Hepatocyte (in vitro differentiated cells): ENCODE data around the gene AK6.
"Not testable (repeated sequence)": the region's sequence is repeated elsewhere in the genome, so short reads cannot be mapped to it uniquely, and the experiment has no call there.

Source experiments
- CTCF ChIP-seq: fragments of 200-600 bp; sonication (generic); IDR thresholded peaks from 2 replicates; pipeline ENCODE4 v1.5.1; 2016; ENCODE audit warnings: antibody characterized with exemption, mild to moderate bottlenecking; ENCODE audit not compliant: poor library complexity
- EZH2 ChIP-seq: fragments of 200-600 bp; sonication (generic); IDR thresholded peaks from 2 replicates; pipeline ENCODE4 v1.6.1; 2016; ENCODE audit warnings: antibody characterized with exemption, mild to moderate bottlenecking, borderline replicate concordance

DNA sequence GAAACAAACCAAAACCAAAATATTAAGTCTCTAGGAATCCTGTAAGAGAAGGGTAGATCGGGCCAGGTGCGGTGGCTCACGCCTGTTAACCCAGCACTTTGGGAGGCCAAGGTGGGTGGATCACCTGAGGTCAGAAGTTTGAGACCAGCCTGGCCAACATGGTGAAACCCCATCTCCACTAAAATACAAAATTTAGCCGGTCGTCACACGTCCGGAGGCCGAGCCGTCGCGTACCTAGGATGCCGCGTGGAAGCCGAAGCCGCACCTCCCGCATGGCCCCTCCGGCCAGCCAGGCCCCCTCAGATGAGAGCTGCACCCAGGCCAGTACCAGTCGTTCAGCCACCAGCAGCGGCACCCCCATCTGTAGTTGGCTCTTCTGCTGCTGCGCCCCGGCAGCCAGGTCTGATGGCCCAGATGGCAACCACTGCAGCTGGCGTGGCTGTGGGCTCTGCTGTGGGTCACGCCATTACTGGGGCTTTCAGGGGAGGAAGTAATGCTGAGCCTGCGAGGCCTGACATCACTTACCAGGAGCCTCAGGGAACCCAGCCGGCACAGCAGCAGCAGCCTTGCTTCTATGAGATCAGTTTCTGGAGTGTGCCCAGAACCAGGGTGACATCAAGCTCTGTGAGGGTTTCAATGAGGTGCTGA is 35.5 kb downstream of the AK6 start:
- not testable (repeated sequence) for TF ChIP-seq CTCF, EZH2
